ENCODE data around the gene ADAMTS9. TPM values are rescaled to one million over a fixed set of nuclear protein-coding genes. Genes with fewer than 3 reads are reported as not detected.

Gene ADAMTS9
- polyA plus RNA-seq, 2 of the 4 experiments (the other 2 are of a cell fraction) = 0.34 to 1.1 TPM

- Histone ChIP-seq H3K9me3 (no peaks in the 10 kb centered on the region), H3K4me1 (no peaks in the 10 kb centered on the region), H3K4me3 (no peak overlapping the region), H3K27ac (no peak overlapping the region), H3K4me2 (no peak overlapping the region)
- no peak for ATAC-seq
- FAIRE-seq = no peak
- TF ChIP-seq ELK1 (IDR thresholded peaks at IDR 0.05; ENCODE audit: low read depth, low read length) = no peak
- no peak for TF ChIP-seq HOXB13 (CRISPR knock-in tag; IDR thresholded peaks at IDR 0.05; ENCODE audit: low read depth)
- DNase-seq (ENCODE audit: low read depth in 1 of 2, low spot score in 1 of 2) = no peak
- WGBS (ENCODE audit: missing lambda C conversion rate) = 52% methylated on average over 3 of the region's 3 CpGs
- POLR2A ChIA-PET = no interaction called here
- CTCF ChIA-PET = no interaction called here
These were observed 120.9 kb downstream of the ADAMTS9 start for GRCh38 chr3:64566859-64567258.

- CTCF ChIA-PET = interaction anchor here (1.9 kb wide), 1 partner anchor 30 kb away, joined by 6 read pairs; no protein-coding TSS in a partner anchor
- DNase-seq (ENCODE audit: low read depth in 1 of 2, low spot score in 1 of 2) (no peak), FAIRE-seq (no peak), ATAC-seq (no peak)
- Histone ChIP-seq H3K4me1 (no peaks in the 10 kb centered on the region), H3K4me2 (no peak overlapping the region), H3K27ac (no peak overlapping the region), H3K9me3 (no peaks in the 10 kb centered on the region), H3K4me3 (no peak overlapping the region)
- WGBS (ENCODE audit: missing lambda C conversion rate) = 0% methylated on average over 3 of the region's 3 CpGs
- POLR2A ChIA-PET = no interaction called here
- no peak for TF ChIP-seq CTCF (IDR thresholded peaks at IDR 0.05)
- no peak for TF ChIP-seq HEYL (CRISPR knock-in tag; IDR thresholded peaks at IDR 0.05)
- no peak for TF ChIP-seq NPAS2 (CRISPR knock-in tag; IDR thresholded peaks at IDR 0.05; ENCODE audit: borderline replicate concordance)
- no peak for TF ChIP-seq MAX (IDR thresholded peaks at IDR 0.05)
- TF ChIP-seq TP53 (CRISPR knock-in tag; IDR thresholded peaks at IDR 0.05) = no peak
- no peak for TF ChIP-seq HES2 (IDR thresholded peaks at IDR 0.05)
- no peak for TF ChIP-seq FOSB (CRISPR knock-in tag; IDR thresholded peaks at IDR 0.05)
- TF ChIP-seq PHF8 (IDR thresholded peaks at IDR 0.05; ENCODE audit: borderline replicate concordance, low read depth) = no peak
- TF ChIP-seq RFX5 (IDR thresholded peaks at IDR 0.05) = no peak
- TF ChIP-seq RARB (CRISPR knock-in tag; IDR thresholded peaks at IDR 0.05) = no peak
- TF ChIP-seq MYC (IDR thresholded peaks at IDR 0.05; ENCODE audit: borderline replicate concordance, low read length) = no peak
- TF ChIP-seq HOXB5 (CRISPR knock-in tag; IDR thresholded peaks at IDR 0.05) = no peak
- TF ChIP-seq USF2 (IDR thresholded peaks at IDR 0.05) = no peak
These were observed 124.0 kb downstream of the ADAMTS9 start for GRCh38 chr3:64563751-64564150.

- Histone ChIP-seq H3K4me3 (no peak overlapping the region), H3K4me2 (no peak overlapping the region), H3K9me3 (no peaks in the 10 kb centered on the region), H3K4me1 (no peaks in the 10 kb centered on the region), H3K27ac (no peak overlapping the region)
- DNase-seq (ENCODE audit: low read depth in 1 of 2, low spot score in 1 of 2) = no peak
- ChIA-PET POLR2A (no interaction called here), CTCF (interaction anchor here (1.9 kb wide), 1 partner anchor 28 kb away, joined by 6 read pairs; no protein-coding TSS in a partner anchor)
- no peak for ATAC-seq
- WGBS (ENCODE audit: missing lambda C conversion rate) = 59% methylated on average over 2 of the region's 2 CpGs
- no peak for TF ChIP-seq ELK1 (IDR thresholded peaks at IDR 0.05; ENCODE audit: low read depth, low read length)
- TF ChIP-seq NPAS2 (CRISPR knock-in tag; IDR thresholded peaks at IDR 0.05; ENCODE audit: borderline replicate concordance) = no peak
- TF ChIP-seq JUNB (IDR thresholded peaks at IDR 0.05) = no peak
- no peak for TF ChIP-seq NR3C1 (IDR thresholded peaks at IDR 0.05)
- no peak for TF ChIP-seq MAX (IDR thresholded peaks at IDR 0.05)
- FAIRE-seq = no peak
These were observed 125.9 kb downstream of the ADAMTS9 start for GRCh38 chr3:64561868-64562267.
